ENCODE data around the gene ING1. TPM values are rescaled to one million over a fixed set of nuclear protein-coding genes. Genes with fewer than 3 reads are reported as not detected.
A peak's percentile ranks its signal among the peaks of the same experiment; 100 is the strongest.

ING1 gene
- total and polyA plus RNA-seq, 2 donors (not counting 1 experiment from before 2014, with no cell fraction given) = 29.1 to 34.2 TPM

- TF ChIP-seq CTCF (IDR thresholded peaks at IDR 0.05) (peak; percentile 40), EZH2 (IDR thresholded peaks at IDR 0.05; ENCODE audit: borderline replicate concordance, insufficient read depth, low read depth, low read length, poor library complexity, severe bottlenecking) (no peak)
- Histone ChIP-seq H3K36me3 (replicated peaks in 1 of 2; ENCODE audit: control extremely low read depth in 1 of 2, control insufficient read depth in 1 of 2, extremely low read depth in 1 of 2, insufficient read depth in 2 of 2, low read length in 1 of 2) (peaks cover 0 to 30% of the 10 kb centered on the region in 2 experiments), H3K4me1 (ENCODE audit: control insufficient read depth in 2 of 2, insufficient read depth in 2 of 2, low read length in 2 of 2) (peaks cover 21 to 32% of the 10 kb centered on the region in 2 donors), H2AFZ (ENCODE audit: insufficient read depth, low read depth, low read length, poor library complexity, severe bottlenecking) (peak within 1 kb of the TSS; percentile 75), H3K27me3 (replicated peaks in 1 of 4; ENCODE audit: control extremely low read depth in 1 of 4, control insufficient read depth in 3 of 4, insufficient read depth in 4 of 4, low read length in 3 of 4) (no peaks in the 10 kb centered on the region), H3K9ac (ENCODE audit: low read length) (peak within 1 kb of the TSS; percentile 76), H3K27ac (ENCODE audit: low read length in 2 of 2) (peak within 1 kb of the TSS; percentile 53 to 66), H3K4me3 (ENCODE audit: control extremely low read depth in 1 of 5, extremely low read depth in 1 of 5, insufficient read depth in 1 of 5, low read depth in 2 of 5, low read length in 4 of 5) (peak within 1 kb of the TSS; percentile 63 to 73 (median 72)), H3K9me3 (ENCODE audit: control extremely low read depth in 1 of 3, control insufficient read depth in 2 of 3, insufficient read depth in 1 of 3, low read length in 2 of 3) (no peaks in the 10 kb centered on the region), H4K20me1 (ENCODE audit: control insufficient read depth, insufficient read depth, low read length, poor library complexity, severe bottlenecking) (peaks cover 35% of the 10 kb centered on the region), H3K79me2 (ENCODE audit: control insufficient read depth, insufficient read depth, low read length) (peaks cover 52% of the 10 kb centered on the region), H3K4me2 (replicated peaks; ENCODE audit: low read depth, low read length, poor library complexity, severe bottlenecking) (peak within 1 kb of the TSS; percentile 87)
- ChIA-PET POLR2A (interaction anchor here (0.6 to 2.8 kb wide), 6 partner anchors 9 to 242 kb away, joined by 3 to 24 read pairs (median 6); no protein-coding TSS in a partner anchor), CTCF (interaction anchor here (2.0 to 2.8 kb wide), 2 partner anchors 30 to 61 kb away, joined by 4 to 16 read pairs; no protein-coding TSS in a partner anchor)
- Mint-ChIP-seq H3K4me3 (peak within 1 kb of the TSS; percentile 96), H3K27me3 (no peaks in the 10 kb centered on the region), H3K4me1 (peaks cover 40% of the 10 kb centered on the region), H3K9me3 (ENCODE audit: insufficient read depth) (no peaks in the 10 kb centered on the region), H3K27ac (peak within 1 kb of the TSS; percentile 91)
- peak; percentile 95 for ATAC-seq (ENCODE audit: low read depth)
- peak; percentile 98 for DNase-seq
- under 1% methylated on average over 80 of the region's 80 CpGs for WGBS (ENCODE audit: insufficient coverage)
- intact Hi-C loops (cut with micrococcal nuclease) = loop anchor here (1.0 kb wide), 2 partner anchors 9 to 30 kb away; no protein-coding TSS in a partner anchor
These were observed 7.5 kb upstream of the ING1 start, which contains the start of gene CARS2 for GRCh38 chr13:110705826-110706569. TSS of gene CARS2 (minus strand) at chr13:110706116. CDS start at chr13:110706093, 23 bp downstream.

All from B cell (primary cell).